ENCODE data around the gene ENTPD3.

GRCh38 chr3:40381904-40382616 is 4.9 kb upstream of the ENTPD3 start:
- no peak for TF ChIP-seq GATA3 (IDR thresholded peaks at IDR 0.05; ENCODE audit: low read depth, low read length)
- TF ChIP-seq GATA2 (IDR thresholded peaks at IDR 0.05; ENCODE audit: low read depth, low read length): no peak

Data from SH-SY5Y (cell line).